OCI-LY1 (cell line): Measurements from ENCODE around the gene THEM5.

Experiments used
- EZH2 ChIP-seq: fragments of 200-600 bp; sonication (generic), shearing (Covaris generic); IDR thresholded peaks from 2 replicates; pipeline ENCODE4 v1.8.0; 2017; ENCODE audit warnings: borderline replicate concordance, mixed run types, mild to moderate bottlenecking, antibody characterized with exemption, low read length, moderate library complexity, mixed read lengths
- TF ChIP-seq, protein P1 (sequence below): fragments of 200-600 bp; sonication (generic), shearing (Covaris generic); IDR thresholded peaks from 2 replicates; pipeline ENCODE4 v1.5.1; 2017; ENCODE audit warnings: mild to moderate bottlenecking, antibody characterized with exemption, low read length, moderate library complexity, mixed read lengths

DNA sequence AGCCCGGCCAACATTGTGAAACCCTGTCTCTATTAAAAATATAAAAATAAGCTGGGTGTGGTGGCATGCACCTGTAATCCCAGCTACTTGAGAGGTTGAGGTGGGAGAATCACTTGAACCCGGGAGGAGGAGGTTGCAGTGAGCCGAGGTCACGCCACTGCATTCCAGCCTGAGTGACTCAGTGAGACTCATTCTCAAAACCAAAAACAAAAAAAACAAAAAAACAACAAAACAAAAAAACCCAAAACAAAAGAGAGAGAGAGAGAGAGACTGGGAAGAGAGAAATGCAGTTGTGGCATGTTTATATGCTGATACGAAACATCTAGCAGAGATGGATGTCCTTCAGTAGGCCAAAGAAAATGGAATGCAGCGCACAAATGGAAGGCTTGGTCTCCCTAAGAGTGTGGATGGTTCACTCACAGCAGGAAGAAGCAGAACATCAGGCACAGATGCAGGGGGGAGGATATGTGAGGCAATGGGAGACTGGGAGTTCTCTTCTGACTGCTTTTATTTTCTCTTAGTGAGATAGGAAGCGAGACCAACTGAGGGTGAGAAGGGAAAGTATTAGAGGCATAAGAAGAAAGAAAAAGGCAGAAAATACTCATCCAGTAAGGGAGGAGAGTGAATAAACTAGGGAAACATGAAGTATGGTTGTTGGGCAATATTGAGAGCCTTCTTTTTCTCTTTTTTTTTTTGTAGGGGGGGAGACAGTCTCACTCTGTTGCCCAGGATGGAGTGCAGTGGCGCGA is 39.8 kb upstream of the THEM5 start:
- TF ChIP-seq, protein P1, sequence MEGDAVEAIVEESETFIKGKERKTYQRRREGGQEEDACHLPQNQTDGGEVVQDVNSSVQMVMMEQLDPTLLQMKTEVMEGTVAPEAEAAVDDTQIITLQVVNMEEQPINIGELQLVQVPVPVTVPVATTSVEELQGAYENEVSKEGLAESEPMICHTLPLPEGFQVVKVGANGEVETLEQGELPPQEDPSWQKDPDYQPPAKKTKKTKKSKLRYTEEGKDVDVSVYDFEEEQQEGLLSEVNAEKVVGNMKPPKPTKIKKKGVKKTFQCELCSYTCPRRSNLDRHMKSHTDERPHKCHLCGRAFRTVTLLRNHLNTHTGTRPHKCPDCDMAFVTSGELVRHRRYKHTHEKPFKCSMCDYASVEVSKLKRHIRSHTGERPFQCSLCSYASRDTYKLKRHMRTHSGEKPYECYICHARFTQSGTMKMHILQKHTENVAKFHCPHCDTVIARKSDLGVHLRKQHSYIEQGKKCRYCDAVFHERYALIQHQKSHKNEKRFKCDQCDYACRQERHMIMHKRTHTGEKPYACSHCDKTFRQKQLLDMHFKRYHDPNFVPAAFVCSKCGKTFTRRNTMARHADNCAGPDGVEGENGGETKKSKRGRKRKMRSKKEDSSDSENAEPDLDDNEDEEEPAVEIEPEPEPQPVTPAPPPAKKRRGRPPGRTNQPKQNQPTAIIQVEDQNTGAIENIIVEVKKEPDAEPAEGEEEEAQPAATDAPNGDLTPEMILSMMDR = no peak
- TF ChIP-seq EZH2 = no peak
